Measurements from ENCODE around the gene METTL24.

- TF ChIP-seq, protein P1, sequence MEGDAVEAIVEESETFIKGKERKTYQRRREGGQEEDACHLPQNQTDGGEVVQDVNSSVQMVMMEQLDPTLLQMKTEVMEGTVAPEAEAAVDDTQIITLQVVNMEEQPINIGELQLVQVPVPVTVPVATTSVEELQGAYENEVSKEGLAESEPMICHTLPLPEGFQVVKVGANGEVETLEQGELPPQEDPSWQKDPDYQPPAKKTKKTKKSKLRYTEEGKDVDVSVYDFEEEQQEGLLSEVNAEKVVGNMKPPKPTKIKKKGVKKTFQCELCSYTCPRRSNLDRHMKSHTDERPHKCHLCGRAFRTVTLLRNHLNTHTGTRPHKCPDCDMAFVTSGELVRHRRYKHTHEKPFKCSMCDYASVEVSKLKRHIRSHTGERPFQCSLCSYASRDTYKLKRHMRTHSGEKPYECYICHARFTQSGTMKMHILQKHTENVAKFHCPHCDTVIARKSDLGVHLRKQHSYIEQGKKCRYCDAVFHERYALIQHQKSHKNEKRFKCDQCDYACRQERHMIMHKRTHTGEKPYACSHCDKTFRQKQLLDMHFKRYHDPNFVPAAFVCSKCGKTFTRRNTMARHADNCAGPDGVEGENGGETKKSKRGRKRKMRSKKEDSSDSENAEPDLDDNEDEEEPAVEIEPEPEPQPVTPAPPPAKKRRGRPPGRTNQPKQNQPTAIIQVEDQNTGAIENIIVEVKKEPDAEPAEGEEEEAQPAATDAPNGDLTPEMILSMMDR (conservative IDR thresholded peaks at IDR 0.05; ENCODE audit: low read length) = no peak
- no peak for TF ChIP-seq EZH2phosphoT487 (IDR thresholded peaks at IDR 0.05; ENCODE audit: borderline replicate concordance)
Measured at GRCh38 chr6:110287462-110288341, 70.4 kb downstream of the METTL24 start.
